ENCODE results near the gene TMEM266.

TMEM266 gene

DNA sequence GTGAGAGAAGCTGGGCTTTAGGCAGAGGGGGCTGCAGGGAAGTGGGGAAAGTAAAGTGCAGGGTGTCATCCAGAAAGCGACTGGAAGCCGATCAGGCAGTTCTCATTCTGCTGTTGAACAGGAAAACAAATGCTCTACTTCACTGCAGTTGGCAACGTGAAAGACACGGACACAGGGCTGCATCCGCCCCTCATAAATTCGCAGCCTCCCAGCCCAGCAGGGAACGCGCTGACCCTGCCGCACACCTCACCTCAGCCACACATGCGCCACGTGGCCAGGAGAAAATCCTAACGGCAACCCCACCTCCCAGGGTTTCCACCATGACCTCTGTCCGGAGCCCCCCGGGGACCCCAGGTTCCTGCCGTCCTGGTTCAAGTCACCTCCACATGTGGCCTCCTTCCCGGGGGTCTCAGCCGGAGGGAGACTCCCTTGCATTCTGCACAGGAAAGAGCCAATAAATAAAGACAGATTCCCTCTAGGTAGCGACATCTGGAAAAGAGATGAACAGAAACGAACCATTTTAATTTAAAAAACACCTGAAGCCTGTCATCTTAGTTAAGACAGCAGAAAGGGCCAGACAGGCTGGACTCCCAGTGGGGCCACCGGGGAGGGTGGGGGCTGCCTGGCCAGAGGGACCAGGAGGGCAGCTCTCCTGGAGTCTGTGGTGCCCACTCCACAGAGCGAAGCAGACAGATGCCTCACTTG lies 118.7 kb downstream of the TMEM266 start:
- in situ Hi-C loops (cut with MboI; ENCODE audit: low sequenced_read_pairs) = no loop called here

DNA sequence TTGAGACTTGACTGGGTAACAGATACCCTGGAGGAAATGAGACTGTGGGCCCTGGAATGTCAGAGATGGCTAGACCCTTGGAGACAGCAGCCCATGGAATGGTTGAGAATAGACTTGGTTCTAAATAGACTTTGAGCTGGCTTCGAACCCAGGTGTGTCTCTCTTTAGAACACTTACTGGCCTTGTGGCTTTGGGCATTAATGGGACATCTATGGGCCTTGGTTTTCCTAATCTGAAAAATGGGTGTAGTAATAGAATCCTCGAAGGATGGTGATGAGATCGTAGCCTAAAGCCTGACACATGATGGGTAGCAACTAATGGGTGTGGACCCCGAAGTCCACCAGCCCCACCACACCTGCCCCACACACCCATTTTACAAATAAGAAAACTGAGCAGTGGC lies 119.2 kb downstream of the TMEM266 start:
- in situ Hi-C loops (cut with MboI; ENCODE audit: low sequenced_read_pairs) = no loop called here

DNA sequence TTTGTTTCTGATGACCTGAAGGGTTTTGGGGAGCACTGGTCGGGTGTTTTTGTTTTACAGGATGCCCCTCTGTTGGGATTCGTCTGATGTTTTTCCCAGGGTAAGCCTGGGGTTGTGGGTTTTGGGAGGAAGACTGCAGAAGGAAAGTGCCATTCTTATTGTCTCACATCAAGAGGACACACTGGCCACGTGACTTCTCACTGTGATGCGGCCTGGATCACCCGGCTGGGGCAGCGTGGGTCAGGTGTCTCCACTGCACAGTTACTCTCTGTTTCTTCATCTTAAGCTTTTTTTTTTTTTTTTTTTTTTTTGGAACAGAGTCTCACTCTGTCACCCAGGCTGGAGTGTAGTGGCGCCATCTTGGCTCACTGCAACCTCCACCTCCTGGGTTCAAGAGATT lies 120.5 kb downstream of the TMEM266 start:
- in situ Hi-C loops (cut with MboI; ENCODE audit: low sequenced_read_pairs) = no loop called here

DNA sequence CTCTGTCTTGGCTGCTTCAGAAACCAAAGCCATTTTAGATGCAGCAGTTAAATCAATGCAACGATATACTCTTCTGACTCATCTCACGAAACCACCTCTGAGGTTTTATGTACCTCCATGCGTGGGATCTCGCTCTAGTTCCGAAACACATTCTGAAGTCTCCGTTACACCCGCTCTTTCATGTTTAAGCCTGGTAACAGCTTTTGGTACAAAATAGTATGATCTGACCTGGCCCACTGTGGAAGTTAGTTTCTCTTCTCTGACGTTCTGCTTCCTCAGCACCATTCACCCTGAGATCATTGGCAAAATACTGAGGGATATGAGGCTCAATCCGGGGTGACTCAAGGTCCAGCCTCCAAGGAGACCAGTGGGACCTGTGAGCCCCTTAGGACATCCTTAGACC lies 121.9 kb downstream of the TMEM266 start:
- in situ Hi-C loops (cut with MboI; ENCODE audit: low sequenced_read_pairs) = no loop called here

DNA sequence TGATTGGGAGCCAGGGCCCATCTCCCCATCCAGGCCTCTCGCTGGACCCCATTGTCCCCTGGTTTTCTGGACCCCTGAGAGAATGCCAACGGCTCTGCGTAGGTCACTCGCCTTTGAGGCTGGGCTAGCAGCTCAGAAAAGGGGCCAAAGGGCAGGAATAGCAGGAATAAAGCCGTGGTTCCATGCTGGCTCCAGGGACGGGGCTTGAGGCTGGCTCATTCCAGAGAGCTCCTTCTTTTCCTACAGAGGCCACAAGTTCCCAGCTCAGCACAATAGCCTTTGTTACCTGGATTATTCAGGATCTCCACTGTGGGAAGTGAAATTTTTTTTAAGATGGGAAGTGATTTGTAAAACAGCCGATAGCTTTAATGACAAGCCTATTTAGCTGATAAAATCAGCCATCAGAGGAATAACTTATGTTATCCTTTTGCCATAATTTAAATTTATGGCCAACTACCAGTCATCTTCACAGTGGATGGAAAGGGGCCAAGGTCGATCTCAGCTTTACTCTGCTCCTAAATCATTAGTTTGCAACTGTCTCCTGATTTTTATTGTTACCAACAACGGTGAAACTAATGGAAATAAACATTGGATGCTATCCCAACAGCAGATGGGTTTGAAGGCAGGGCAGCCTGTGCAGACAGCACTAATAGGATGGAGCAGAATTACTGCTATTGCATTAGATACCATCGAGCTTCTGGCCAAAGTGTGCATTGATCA lies 124.3 kb downstream of the TMEM266 start:
- in situ Hi-C loops (cut with MboI; ENCODE audit: low sequenced_read_pairs) = no loop called here

DNA sequence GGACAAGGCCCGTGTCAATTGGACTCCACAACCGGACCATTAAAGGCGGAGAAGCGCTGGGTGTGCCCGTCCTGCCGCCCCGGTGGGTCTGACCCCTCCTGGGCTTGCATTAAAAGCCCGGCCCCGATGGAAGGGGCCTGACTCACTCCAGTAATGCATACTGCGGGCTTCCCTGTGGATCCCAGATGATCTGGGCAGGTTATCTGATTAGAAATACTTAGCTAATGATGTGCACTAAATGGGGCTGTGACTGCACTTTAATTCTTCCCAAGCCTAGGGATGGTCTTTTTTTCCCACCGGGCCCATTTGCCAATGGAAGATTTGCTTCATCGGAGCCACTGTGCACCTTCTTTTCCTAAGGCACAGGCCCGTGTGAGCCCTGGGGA lies 124.9 kb downstream of the TMEM266 start:
- in situ Hi-C loops (cut with MboI; ENCODE audit: low sequenced_read_pairs) = no loop called here

DNA sequence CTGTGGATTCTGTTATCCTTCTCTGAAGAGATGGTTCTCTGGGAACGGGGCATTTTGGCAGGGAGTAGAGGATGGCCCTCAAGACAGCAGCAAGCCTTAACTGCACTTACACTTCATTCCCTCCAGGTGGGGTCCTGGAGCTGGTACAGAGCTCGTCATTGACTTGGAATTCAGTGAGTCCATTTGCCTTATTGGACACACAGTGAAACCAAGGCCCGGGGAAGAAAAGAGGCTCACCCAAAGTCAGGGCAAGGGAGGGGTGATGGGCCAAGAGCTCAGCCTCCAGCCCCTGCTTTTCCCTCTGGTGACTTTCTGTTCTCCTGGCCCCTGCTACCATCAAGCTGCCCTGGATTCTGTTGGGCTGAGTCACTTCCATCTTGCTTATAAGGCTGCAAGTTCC lies 125.9 kb downstream of the TMEM266 start:
- in situ Hi-C loops (cut with MboI; ENCODE audit: low sequenced_read_pairs) = no loop called here

DNA sequence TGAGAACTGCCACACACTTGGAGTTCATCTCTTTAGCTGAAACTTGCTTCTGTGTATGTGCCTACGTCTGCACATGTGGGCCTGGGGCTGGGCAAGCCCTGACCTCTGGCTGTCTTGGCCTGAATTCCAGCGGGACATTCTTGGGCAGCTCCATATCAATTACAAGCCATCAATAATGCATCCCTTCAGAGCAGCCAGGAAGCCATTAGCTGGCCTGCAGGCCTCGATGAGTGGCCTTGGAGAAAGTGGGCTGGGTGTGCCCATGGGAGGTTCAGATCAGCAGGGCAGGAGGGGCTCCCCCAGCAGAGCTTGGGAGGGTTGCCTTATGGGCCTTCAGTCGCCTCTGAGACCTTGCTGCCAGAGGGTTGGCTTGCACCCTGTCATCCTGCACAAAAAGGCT lies 127.4 kb downstream of the TMEM266 start:
- in situ Hi-C loops (cut with MboI; ENCODE audit: low sequenced_read_pairs) = no loop called here

DNA sequence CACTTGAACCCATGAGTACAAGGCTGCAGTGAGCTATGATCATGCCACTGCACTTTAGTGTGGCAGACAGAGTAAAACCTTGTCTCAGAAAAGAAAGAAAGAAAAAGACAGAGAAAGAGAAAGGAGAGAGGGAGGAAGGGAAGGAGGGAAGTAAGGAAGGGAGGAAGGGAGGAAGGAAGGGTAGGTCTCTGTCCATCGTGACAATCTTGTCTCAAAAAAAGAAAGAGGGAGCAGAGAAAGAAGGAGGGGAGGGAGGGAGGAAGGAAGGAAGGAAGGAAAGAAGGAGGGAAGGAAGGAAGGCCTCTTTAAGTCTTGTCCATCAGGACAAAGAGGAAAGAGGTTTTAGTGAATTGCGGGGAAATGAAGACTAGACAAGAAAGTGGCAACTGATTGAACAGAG lies 129.3 kb downstream of the TMEM266 start:
- in situ Hi-C loops (cut with MboI; ENCODE audit: low sequenced_read_pairs) = no loop called here

DNA sequence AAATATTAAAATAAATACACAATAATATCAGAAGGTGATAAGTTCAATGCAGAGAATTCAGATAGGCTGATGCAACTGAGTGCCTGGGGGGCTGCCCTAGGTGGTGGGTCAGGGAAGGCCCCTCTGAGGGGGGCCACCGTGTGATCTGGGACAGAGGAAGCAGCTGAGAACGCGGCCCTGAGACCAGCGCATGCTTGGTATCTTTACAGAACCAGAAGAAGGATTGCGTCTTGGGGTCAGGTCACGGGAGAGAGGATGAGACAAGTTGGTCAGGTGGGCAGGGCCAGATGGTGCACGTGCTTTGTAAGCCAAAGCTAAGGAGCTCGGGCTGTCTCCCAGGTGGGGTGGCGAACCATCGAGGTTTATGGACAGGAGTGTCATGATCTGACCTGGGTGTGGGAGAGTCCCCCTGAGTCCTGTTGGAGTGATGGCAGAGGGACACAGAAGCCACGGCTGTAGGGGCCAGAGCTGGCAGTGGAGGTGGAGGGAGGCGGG lies 130.3 kb downstream of the TMEM266 start:
- in situ Hi-C loops (cut with MboI; ENCODE audit: low sequenced_read_pairs) = loop anchor here (10.0 kb wide), 1 partner anchor 645 kb away; no protein-coding TSS in a partner anchor

DNA sequence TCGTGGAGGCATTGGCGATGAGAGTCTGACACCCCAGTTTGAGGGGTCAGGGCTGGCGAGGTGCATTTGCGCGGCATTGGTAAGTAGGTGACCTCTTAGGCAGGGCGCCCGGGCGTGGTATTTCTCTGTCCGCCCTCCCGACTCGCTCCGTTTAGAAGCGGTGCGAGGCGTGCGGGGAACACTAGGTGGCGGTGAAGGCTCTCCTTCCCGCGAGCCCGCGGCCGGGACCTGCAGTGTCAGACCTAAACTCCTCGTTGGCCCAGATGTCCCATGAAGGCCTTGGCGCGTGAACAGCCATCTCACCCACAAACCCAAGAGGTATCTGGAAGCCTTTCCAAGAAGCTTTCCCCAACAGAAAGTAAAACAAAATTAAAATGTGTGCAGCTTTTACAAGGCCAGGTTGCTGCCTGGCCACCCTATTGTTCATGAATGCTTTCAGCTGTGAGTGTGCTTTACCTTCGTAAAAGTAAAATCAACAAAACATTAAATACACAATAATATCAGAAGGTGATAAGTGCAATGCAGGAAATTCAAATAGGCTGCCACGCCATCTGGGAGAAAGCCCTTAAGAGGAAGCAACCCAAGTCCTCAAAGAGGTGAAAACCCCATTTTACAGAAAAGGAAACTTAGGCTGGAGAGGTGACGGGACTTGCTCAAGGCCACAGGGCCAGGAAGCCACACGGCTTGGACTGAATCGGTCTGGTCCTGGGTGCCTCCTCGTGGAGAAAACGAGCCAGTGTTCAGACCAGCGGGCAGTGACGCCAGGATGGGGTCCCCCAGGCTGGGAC lies 131.2 kb downstream of the TMEM266 start:
- in situ Hi-C loops (cut with MboI; ENCODE audit: low sequenced_read_pairs) = loop anchor here (10.0 kb wide), 1 partner anchor 644 kb away; no protein-coding TSS in a partner anchor

DNA sequence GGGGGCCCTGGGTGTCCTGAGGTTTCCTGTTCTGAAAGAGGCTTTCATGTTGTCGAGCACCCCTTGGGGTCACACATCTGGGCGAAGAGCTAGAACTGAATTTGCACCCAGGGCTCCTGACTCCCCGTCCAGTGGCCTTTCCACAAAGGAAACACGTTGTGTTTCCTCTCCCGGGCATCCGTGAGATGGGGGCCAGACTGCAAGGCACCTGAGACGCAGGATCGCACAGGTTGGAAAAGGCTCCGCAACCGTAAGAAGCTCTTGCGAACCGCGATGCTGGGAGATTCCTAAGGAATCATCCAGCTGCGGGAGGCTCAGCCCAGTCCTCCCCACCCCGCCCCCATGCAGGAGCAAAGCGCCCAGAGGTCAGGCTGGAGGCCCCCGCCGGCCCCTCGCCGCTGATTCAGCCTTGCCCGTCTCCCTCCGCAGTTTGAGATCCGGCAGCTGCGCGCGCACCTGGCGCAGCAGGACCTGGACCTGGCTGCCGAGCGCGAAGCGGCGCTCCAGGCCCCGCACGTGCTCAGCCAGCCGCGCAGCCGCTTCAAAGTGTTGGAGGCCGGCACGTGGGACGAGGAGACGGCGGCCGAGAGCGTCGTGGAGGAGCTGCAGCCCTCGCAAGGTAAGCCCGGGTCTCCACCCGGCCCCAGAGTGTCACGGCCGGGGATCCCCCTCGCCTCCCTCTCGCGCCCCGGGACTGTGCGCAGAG lies 131.9 kb downstream of the TMEM266 start:
- in situ Hi-C loops (cut with MboI; ENCODE audit: low sequenced_read_pairs) = loop anchor here (10.0 kb wide), 1 partner anchor 643 kb away; no protein-coding TSS in a partner anchor

DNA sequence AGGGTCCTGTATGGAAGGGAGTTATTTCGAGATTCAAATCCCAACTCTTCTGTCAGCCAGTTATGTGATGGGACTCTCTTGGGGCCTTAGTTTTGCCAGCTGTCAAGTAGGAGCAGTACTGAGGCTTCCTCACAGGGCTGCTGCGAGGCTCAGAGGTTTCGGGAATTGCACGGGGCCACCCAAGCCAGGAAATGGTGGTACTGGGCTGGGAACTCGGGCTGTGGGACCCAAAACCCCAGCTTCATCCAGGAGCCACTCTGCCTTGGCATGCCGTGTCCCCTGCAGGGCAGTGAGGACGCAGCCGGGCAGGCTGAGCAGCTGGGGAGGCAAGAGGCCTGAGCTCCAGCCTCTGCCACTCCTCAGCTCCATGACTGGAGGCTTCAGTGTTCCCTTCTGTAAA lies 132.9 kb downstream of the TMEM266 start:
- in situ Hi-C loops (cut with MboI; ENCODE audit: low sequenced_read_pairs) = loop anchor here (10.0 kb wide), 1 partner anchor 642 kb away; no protein-coding TSS in a partner anchor

DNA sequence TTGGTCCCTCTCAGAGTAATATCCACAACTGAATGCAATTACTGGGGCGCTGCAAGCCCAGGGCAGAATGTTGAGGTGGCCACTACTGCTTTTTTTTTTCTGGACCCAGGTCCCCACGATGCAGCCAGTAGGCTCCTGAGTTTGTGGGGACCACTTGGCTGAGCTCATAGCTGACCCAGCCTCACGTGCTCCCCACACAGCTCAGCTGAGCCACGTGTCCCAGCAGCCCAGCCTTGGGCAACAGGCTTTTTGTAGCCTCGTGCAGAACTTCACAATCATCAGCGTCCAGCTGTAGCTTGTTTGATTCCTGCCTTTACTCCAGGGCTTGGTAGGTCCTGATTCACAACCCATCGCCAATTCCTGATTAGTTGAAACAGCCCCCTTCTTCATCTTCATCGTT lies 134.1 kb downstream of the TMEM266 start:
- in situ Hi-C loops (cut with MboI; ENCODE audit: low sequenced_read_pairs) = loop anchor here (10.0 kb wide), 1 partner anchor 641 kb away; no protein-coding TSS in a partner anchor

DNA sequence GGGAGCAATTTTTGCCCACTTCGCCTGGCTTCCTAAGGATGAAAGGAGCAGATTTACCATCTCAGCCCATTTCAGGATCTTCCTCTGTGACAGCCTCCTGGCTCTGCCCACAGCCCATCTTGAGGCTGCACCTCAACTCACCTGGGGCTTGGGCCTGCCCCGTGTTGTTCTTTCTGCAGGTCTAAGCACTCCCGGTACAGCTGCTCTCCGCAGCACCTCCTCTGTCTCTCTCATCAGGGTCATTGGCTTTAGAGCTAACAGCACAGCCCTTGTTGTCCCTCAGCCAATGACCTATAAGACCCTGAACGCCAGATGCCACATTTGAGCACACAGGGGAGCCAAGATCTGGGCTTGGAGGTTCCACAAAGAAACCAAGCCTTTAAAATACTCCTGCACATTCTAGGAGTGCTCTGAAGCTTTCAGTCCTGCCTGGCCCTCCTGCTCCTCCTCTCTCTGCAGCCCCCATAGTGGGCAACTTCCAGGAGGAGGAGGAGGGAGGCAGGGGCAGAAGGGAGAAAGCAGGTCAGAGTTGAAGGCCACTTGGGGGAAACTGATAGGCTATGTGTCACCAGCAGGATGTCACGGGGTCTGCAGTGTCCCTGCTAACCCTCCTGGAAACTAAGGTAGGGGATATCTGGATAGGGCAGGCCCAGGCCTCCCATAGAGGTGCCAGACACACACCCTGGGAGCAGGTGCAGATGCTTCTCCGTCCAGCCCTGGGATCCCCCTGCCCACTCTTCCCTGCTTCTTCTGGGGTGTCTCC lies 135.9 kb downstream of the TMEM266 start:
- in situ Hi-C loops (cut with MboI; ENCODE audit: low sequenced_read_pairs) = loop anchor here (10.0 kb wide), 1 partner anchor 639 kb away; no protein-coding TSS in a partner anchor

DNA sequence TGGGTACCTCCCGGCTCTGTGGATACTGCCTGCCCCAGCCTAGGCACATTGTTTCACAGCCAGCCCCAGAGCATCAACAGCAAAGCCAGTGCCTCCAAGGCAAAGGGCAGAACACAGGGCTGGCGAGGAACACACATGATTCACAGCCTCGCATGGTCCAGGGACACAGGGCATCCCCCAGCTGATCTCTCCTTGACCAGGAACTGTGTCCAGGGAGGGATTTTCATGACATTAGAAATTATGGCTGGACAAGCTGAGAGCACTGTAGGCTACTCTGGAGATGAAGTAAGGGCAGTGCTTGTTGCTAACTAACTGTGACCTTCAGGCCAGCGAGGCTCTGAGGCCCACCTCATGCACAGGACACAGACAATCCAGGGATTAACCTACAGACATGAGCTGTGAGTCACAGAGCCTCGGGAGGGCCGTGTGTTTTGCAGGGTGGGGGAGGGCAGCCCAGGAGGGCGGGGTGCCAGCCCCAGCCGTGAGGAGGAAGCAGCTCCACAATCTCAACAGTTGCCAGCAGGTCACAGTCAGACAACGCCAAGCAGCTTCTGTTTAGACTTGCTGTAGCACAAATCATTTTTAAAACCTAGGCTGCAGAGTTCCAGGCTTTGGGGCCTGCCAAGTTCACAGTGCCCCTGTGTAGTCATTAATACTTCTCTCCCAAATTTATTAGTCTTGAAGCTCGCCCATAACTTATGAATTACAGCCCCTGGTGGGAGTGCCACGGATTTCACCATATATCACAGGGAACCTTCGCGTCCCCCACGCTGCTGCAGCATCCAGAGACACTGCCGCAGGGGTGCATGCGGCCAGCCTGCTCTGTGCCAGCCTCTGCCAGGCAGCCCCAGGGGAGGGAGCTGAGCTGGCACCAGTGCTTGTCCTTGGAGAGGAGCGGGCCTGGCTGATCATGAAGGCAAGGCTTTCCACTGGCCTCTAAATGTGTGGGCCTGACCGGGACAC lies 136.8 kb downstream of the TMEM266 start:
- in situ Hi-C loops (cut with MboI; ENCODE audit: low sequenced_read_pairs) = loop anchor here (10.0 kb wide), 1 partner anchor 638 kb away; no protein-coding TSS in a partner anchor

DNA sequence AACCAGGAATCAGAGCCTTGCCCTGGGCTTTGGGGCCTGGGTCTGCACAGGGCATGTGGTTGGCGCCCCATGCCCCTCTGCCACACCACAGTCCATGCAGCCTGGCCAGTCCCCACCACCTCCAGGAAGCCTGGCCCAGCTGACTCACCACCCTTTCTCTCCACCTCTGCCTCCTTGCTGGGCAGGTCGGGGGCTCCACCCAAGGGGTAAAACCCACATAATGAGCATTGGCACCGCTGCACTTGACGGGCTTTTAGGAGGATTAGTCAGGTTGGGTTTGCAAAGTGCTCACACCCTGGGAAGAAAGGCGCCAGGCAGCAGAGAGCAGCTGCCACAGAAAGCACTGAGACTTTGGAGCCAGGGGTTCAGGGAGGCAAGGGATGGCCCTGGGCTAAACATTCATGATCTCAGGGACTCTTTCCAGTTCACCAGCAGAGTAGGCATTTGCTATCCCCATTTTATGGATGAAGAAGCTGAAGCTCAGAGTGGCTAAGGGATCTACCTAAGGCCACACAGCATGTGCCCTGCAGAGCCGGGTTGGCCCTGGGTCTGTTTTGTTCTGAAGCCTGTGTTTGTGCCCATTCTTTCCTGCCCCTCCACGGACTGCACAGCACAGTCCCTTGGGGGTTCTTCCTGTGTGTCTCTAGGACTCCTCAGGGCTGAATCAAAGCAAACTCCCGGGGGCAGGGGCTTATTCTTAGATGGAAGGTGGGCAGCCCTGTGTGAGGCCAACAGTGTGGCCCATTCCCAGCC lies 138.1 kb downstream of the TMEM266 start:
- in situ Hi-C loops (cut with MboI; ENCODE audit: low sequenced_read_pairs) = loop anchor here (10.0 kb wide), 1 partner anchor 637 kb away; no protein-coding TSS in a partner anchor

Measured in HL-60/S4 (cell line).